NCI-H345 (cell line): ENCODE results near the gene RILP.

Experiments
- DNase-seq: peaks from one replicate; lab custom pipeline; 2025; lab: John Stamatoyannopoulos, UW

The RILP gene

DNA sequence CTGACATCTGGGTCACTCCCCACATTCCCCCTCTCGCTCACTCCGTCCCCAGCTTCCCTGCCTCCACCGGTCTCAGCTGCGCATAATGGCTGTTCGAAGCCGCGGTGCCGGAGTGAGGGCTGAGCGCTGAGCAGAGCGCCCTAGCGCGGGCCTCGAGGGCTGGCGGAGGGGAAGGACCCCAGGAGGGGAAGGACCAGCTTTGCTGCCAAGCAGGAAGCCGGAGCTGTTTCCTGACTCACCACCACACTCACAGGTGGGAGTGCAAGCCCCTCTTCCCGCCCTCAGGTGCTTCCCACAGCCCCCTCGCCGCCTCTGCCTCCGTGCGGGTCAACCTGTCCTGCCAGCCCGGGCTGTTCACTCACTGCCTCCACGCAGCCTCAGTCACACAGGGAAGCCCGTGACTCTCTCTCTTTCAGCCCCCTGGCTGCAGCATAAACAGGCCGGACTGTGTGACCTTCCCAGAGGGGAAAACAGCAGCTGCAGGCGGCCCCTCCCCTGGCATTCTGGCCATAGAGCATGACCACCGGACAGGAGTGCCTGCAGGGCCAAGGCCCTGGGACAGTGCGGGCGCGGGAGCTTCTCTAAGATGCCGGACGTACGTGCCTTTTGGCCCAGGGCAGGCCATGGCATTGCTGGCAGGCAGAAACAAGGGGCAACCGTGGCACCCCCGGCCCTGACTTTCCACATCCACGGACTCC is 44.7 kb downstream of the RILP start:
- no peak for DNase-seq

- no peak for DNase-seq
Observed at GRCh38 chr17:1601571-1601970, 48.1 kb downstream of the RILP start.

- no peak for DNase-seq
Observed at GRCh38 chr17:1598399-1599095, 51.1 kb downstream of the RILP start.

DNA sequence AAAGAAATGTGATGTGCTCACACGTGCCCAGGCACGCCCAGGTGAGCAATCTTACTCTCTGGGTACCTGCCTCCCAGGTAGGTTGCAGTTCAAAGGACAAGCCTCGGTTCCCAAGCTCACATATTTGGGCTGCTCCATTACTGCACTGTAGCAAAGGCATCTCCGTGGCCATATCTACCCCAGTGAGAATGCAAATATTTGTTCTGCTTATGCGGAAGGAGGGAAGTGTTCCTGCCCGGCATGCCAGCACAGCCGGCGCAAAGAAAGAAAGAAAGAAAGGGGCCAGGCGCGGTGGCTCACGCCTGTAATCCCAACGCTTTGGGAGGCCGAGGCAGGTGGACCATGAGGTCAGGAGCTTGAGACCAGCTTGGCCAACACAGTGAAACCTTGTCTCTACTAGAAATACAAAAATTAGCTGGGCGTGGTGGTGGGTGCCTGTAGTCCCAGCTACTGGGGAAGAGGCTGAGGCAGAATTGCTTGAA is 51.8 kb downstream of the RILP start:
- DNase-seq: no peak
